Measurements from ENCODE around the gene TRAPPC3L. TPM values are rescaled to one million over a fixed set of nuclear protein-coding genes. Genes with fewer than 3 reads are reported as not detected.

TRAPPC3L gene
- total RNA-seq, 1 experiment from 2014 or later = not detected

GRCh38 chr6:116556814-116557415 lies 11.4 kb upstream of the TRAPPC3L start:
- no TSS peak for BruUV-seq (replicated peaks)
- Histone ChIP-seq H3K27me3 (ENCODE audit: control insufficient read depth, insufficient read depth, low read length) (peaks cover 32% of the 10 kb centered on the region), H3K36me3 (ENCODE audit: control insufficient read depth, insufficient read depth, low read length) (no peaks in the 10 kb centered on the region), H3K4me3 (ENCODE audit: low read depth in 2 of 2, low read length in 2 of 2) (no peak overlapping the region), H3K9me3 (ENCODE audit: control insufficient read depth, insufficient read depth, low read depth, low read length) (no peaks in the 10 kb centered on the region), H3K4me1 (ENCODE audit: control insufficient read depth, insufficient read depth, low read length) (no peaks in the 10 kb centered on the region; the same call in 1 of the 2 replicates), H3K27ac (ENCODE audit: low read length) (no peak overlapping the region)
- ChIA-PET CTCF (no interaction called here), POLR2A (no interaction called here)
- intact Hi-C loops (cut with micrococcal nuclease; ENCODE audit: unreplicated experiment) (loop anchor here (5.0 kb wide), 1 partner anchor 270 kb away; no protein-coding TSS in a partner anchor), in situ Hi-C loops (cut with HindIII; ENCODE audit: low pct_unique_long_range_greater_than_20kb, low sequenced_read_pairs) (no loop called here)
- no peak for DNase-seq (ENCODE audit: low read depth, low spot score)
- no peak for TF ChIP-seq CTCF (IDR thresholded peaks at IDR 0.05)
- no peak for ATAC-seq

- no peaks in the 10 kb centered on the region for H3K36me3 ChIP-seq (ENCODE audit: control insufficient read depth, insufficient read depth, low read length)
- H3K4me1 ChIP-seq (ENCODE audit: control insufficient read depth, insufficient read depth, low read length) = no peaks in the 10 kb centered on the region; the same call in 1 of the 2 replicates
- intact Hi-C loops (cut with micrococcal nuclease; ENCODE audit: unreplicated experiment) (loop anchor here (5.0 kb wide), 1 partner anchor 269 kb away; no protein-coding TSS in a partner anchor), in situ Hi-C loops (cut with HindIII; ENCODE audit: low pct_unique_long_range_greater_than_20kb, low sequenced_read_pairs) (no loop called here)
- no peak overlapping the region for H3K4me3 ChIP-seq (ENCODE audit: low read depth in 2 of 2, low read length in 2 of 2)
- H3K27me3 ChIP-seq (ENCODE audit: control insufficient read depth, insufficient read depth, low read length) = peaks cover 33% of the 10 kb centered on the region
- BruUV-seq (replicated peaks) = no TSS peak
- ChIA-PET CTCF (no interaction called here), POLR2A (no interaction called here)
- ATAC-seq (no peak), DNase-seq (ENCODE audit: low read depth, low spot score) (no peak)
- H3K27ac ChIP-seq (ENCODE audit: low read length) = no peak overlapping the region
- no peak for TF ChIP-seq CTCF (IDR thresholded peaks at IDR 0.05)
- no peak for TF ChIP-seq SIN3A (IDR thresholded peaks at IDR 0.05; ENCODE audit: borderline replicate concordance, insufficient read depth, low read depth, low read length)
- TF ChIP-seq TCF7L2 (IDR thresholded peaks at IDR 0.05; ENCODE audit: low read depth, low read length) = no peak
- TF ChIP-seq REST (IDR thresholded peaks at IDR 0.05; ENCODE audit: insufficient read depth in 1 of 2, low read depth in 2 of 2, low read length in 1 of 2) = no peak
- no peak for TF ChIP-seq POLR2AphosphoS5 (IDR thresholded peaks at IDR 0.05; ENCODE audit: low read depth, low read length)
- H3K9me3 ChIP-seq (ENCODE audit: control insufficient read depth, insufficient read depth, low read depth, low read length) = no peaks in the 10 kb centered on the region
Measured at GRCh38 chr6:116556065-116556464, 10.6 kb upstream of the TRAPPC3L start.
